ENCODE results near the gene RASSF7.

DNA sequence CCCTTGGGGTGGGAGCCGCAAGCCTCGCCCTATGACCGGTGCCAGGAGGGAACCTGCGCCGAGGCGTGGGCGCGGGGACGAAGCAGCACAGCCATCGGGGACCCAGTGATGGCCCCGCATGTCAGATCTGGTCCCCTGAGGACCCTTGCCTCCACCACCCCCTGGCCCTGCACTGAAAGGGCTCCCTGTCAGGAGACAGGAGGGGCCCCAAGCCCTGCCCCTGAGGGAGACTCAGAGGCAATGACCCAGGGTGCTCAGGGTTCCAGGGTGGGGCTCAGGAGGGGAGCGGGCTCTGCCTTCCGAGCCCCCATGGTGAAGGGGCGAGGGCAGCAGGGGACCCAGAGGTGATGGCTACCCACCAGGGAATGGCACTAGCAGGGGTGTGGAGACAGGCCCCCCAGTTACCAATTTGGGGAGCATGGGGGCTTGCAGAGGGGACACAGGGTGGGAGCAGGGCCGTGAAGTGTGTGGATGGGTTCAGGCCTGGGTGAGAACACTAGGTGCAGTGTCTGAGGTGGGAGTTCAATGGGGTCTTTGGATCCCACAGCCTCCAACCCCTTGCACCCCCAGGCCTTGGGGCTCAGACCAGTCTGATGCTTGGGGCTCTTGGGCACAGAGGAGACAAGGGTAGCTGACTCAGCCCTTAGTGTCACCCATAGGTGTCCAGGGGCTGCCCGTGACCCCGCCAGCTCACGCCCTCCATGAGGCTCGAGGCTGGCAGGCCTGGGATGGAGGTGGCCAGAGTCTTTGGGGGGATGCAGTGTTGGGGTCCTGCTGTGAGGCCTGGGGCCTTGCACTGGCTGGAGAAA, 22.9 kb upstream of the RASSF7 start:
- no peak for TF ChIP-seq CHD2 (IDR thresholded peaks at IDR 0.05; ENCODE audit: low read length, partially characterized antibody)
- TF ChIP-seq, protein P1, sequence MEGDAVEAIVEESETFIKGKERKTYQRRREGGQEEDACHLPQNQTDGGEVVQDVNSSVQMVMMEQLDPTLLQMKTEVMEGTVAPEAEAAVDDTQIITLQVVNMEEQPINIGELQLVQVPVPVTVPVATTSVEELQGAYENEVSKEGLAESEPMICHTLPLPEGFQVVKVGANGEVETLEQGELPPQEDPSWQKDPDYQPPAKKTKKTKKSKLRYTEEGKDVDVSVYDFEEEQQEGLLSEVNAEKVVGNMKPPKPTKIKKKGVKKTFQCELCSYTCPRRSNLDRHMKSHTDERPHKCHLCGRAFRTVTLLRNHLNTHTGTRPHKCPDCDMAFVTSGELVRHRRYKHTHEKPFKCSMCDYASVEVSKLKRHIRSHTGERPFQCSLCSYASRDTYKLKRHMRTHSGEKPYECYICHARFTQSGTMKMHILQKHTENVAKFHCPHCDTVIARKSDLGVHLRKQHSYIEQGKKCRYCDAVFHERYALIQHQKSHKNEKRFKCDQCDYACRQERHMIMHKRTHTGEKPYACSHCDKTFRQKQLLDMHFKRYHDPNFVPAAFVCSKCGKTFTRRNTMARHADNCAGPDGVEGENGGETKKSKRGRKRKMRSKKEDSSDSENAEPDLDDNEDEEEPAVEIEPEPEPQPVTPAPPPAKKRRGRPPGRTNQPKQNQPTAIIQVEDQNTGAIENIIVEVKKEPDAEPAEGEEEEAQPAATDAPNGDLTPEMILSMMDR (IDR thresholded peaks at IDR 0.05) = no peak
- no peak for TF ChIP-seq TCF12 (IDR thresholded peaks at IDR 0.05)
- no peak for TF ChIP-seq EZH2phosphoT487 (IDR thresholded peaks at IDR 0.05; ENCODE audit: borderline replicate concordance, low read depth)
- no peak for TF ChIP-seq FOSL2 (IDR thresholded peaks at IDR 0.05; ENCODE audit: borderline replicate concordance, low read depth)
- no peak for TF ChIP-seq POLR2AphosphoS5 (IDR thresholded peaks at IDR 0.05; ENCODE audit: low read depth, low read length)
- no peak for TF ChIP-seq SIN3A (IDR thresholded peaks at IDR 0.05; ENCODE audit: borderline replicate concordance, low read depth, low read length)
- no peak for TF ChIP-seq EP300 (IDR thresholded peaks at IDR 0.05; ENCODE audit: borderline replicate concordance in 1 of 2, low read depth in 1 of 2, low read length in 1 of 2)
- TF ChIP-seq, protein P2, sequence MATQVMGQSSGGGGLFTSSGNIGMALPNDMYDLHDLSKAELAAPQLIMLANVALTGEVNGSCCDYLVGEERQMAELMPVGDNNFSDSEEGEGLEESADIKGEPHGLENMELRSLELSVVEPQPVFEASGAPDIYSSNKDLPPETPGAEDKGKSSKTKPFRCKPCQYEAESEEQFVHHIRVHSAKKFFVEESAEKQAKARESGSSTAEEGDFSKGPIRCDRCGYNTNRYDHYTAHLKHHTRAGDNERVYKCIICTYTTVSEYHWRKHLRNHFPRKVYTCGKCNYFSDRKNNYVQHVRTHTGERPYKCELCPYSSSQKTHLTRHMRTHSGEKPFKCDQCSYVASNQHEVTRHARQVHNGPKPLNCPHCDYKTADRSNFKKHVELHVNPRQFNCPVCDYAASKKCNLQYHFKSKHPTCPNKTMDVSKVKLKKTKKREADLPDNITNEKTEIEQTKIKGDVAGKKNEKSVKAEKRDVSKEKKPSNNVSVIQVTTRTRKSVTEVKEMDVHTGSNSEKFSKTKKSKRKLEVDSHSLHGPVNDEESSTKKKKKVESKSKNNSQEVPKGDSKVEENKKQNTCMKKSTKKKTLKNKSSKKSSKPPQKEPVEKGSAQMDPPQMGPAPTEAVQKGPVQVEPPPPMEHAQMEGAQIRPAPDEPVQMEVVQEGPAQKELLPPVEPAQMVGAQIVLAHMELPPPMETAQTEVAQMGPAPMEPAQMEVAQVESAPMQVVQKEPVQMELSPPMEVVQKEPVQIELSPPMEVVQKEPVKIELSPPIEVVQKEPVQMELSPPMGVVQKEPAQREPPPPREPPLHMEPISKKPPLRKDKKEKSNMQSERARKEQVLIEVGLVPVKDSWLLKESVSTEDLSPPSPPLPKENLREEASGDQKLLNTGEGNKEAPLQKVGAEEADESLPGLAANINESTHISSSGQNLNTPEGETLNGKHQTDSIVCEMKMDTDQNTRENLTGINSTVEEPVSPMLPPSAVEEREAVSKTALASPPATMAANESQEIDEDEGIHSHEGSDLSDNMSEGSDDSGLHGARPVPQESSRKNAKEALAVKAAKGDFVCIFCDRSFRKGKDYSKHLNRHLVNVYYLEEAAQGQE (IDR thresholded peaks at IDR 0.05; ENCODE audit: low read depth, low read length) = no peak
- TF ChIP-seq, protein P3, sequence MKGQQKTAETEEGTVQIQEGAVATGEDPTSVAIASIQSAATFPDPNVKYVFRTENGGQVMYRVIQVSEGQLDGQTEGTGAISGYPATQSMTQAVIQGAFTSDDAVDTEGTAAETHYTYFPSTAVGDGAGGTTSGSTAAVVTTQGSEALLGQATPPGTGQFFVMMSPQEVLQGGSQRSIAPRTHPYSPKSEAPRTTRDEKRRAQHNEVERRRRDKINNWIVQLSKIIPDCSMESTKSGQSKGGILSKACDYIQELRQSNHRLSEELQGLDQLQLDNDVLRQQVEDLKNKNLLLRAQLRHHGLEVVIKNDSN (IDR thresholded peaks at IDR 0.05; ENCODE audit: borderline replicate concordance, low read depth) = no peak
- TF ChIP-seq TEAD4 (IDR thresholded peaks at IDR 0.05; ENCODE audit: borderline replicate concordance, insufficient read depth) = no peak
- TF ChIP-seq YY1 (IDR thresholded peaks at IDR 0.05; ENCODE audit: low read depth) = no peak
- no peak for TF ChIP-seq NFIC (IDR thresholded peaks at IDR 0.05; ENCODE audit: borderline replicate concordance)
- TF ChIP-seq RAD21 (IDR thresholded peaks at IDR 0.05; ENCODE audit: low read length) = no peak
